AG09319 (cell line): ENCODE results near the gene LAMA5.
"Not testable (repeated sequence)": the region's sequence is repeated elsewhere in the genome, so short reads cannot be mapped to it uniquely, and the experiment has no call there.

Experiments used
- DNase-seq: peaks from one replicate; pipeline ENCODE4 v3.0.0-alpha.2; 2010; ENCODE audit warnings: low read depth; ENCODE audit errors: extremely low read depth
- CTCF ChIP-seq: IDR thresholded peaks from 2 replicates; pipeline ENCODE4 v1.5.1; 2011; ENCODE audit warnings: low read depth, mild to moderate bottlenecking, inconsistent platforms, low read length, moderate library complexity

LAMA5 gene

GRCh38 chr20:62377064-62377461 is 10.0 kb upstream of the LAMA5 start:
- no peak for DNase-seq
- TF ChIP-seq CTCF: no peak

DNA sequence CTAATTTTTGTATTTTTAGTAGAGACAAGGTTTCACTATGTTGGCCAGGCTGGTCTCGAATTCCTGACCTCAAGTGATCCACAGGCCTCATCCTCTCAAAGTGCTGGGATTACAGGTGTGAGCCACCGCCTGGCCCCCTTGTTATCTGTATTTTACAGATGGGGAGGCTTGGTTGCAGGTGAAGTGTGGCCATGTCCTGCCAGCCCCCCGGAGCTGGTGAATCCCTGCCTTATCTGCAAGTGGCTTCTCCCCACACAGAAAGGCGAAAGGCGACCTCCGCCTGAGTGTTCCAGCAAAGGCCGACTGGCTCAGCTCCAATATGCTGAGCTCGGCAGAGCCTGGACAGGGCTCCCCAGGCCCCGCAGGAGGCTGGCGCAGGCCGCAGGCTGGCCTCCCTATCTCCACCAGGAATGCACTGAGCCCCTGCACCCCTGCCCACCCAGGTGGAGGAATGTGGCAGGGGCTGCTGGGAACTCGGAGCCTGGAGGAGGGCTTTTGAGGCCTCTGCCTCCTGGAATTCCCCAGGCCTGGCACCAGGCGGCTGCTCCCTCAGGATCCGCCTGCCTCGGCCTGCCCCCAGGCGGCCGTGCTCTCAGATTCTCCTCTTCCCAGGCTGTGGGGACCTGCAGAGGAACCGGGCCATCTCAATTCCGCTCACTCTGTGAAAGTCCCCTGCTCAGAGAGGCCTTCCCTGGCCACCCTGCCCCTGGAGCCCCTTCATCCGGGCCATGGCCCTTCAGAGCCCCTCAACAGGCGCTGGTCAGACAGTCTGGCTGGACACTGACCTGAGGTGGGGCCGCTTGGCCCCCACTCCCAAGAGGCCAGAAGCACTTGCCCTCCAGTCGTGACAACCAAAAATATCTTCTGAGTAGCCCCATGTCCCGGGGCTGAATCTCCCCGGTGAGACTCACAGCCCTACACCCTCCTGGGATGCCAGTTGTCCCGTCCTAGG is 9.3 kb upstream of the LAMA5 start:
- no peak for DNase-seq
- TF ChIP-seq CTCF: peak; percentile 42

GRCh38 chr20:62374331-62375152 is 7.4 kb upstream of the LAMA5 start:
- TF ChIP-seq CTCF: no peak
- DNase-seq: no peak

DNA sequence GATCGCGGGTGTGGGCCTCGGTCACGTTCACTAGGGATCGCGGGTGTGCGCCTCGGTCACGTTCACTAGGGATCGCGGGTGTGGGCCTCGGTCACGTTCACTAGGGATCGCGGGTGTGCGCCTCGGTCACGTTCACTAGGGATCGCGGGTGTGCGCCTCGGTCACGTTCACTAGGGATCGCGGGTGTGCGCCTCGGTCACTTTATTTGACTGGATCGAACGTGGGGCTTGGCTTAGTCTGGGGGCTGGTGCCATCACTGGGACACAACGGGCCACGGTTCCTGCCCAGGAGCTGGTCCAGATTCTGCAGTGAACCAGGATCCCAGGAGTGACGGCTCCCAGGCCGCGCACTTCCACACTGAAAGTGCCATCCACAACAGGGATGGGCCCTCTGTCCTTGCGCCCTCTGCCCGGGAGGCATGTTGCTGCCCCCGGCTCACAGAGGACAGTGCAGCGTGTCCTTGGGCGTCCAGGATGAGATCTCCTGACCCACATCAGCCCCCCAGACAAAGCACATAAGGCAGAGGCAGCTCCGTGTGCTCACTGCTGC is 6.6 kb upstream of the LAMA5 start:
- DNase-seq: not testable (repeated sequence)

GRCh38 chr20:62372042-62372993 is 5.2 kb upstream of the LAMA5 start:
- TF ChIP-seq CTCF: no peak
- no peak for DNase-seq

DNA sequence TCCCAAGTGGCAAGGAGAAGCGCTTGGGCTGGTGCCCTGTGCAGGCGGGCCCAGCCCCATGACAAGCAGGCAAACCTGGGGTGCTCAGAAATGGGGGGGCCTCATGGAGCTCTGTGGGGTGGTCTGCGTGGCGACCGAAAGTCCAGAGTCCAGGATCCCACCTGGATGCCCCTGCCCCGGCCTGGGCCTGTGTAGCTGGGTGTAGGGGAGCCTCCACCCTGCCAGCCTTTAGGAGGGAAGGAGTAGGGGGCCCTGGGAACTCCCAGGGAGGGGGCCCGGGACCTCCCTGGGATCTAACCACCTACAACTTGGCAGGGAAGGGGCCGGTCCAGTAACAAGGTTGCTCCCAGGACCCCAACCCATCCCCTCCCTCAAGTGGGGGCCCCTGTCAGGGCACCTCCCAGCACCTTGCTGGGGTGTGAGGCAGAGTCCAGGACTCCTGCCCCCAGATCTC is 4.5 kb upstream of the LAMA5 start:
- TF ChIP-seq CTCF: no peak
- DNase-seq: no peak
